Uterus (tissue), 2 donors: ENCODE measurements around the gene OAS2.

Experiments used
- CTCF ChIP-seq, 4 experiments: fragments of 200-600 bp in 2 of 4; fragments of 450-650 bp in 2 of 4; sonication (generic) in 2 of 4; IDR thresholded peaks; one replicate each; pipeline ENCODE4 v1.5.1; 2016 to 2019; ENCODE audit warnings: antibody characterized with exemption in 4 of 4, mild to moderate bottlenecking in 2 of 4, moderate library complexity in 1 of 4
- POLR2A ChIP-seq, 2 donors: fragments of 450-650 bp; IDR thresholded peaks; one replicate each; pipeline ENCODE4 v1.6.1; 2016; ENCODE audit warnings: antibody characterized with exemption in 2 of 2, mild to moderate bottlenecking in 1 of 2, moderate library complexity in 1 of 2

DNA sequence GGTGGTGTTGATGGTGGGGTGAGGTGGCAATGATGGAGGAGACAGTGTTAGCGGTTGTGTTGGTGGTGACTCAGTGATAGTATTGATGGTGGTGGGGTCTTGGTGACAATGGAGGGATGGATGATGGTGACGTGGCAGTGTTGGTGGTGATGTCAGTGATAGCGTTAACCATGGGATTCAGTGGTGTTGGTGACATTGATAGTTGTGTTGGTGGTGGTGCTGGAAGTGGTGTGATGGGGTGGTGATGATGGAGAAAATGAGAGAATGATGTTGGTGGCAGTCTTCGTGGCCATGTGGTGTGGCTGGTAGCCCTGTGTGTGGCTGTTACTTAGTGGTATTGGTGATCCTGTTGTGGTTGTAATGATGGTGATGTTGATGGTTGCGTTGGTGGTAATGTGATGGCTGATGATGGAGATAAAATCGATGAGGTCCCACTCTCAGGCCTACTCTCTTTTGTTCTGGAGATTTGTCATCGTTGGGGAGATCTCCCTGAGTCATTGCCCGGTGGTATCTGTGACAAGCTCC lies 80.8 kb downstream of the OAS2 start:
- TF ChIP-seq CTCF (IDR thresholded peaks at IDR 0.05) (no peak), POLR2A (IDR thresholded peaks at IDR 0.05) (no peak)
